Measurements from ENCODE around the gene ACTC1.

Gene ACTC1

DNA sequence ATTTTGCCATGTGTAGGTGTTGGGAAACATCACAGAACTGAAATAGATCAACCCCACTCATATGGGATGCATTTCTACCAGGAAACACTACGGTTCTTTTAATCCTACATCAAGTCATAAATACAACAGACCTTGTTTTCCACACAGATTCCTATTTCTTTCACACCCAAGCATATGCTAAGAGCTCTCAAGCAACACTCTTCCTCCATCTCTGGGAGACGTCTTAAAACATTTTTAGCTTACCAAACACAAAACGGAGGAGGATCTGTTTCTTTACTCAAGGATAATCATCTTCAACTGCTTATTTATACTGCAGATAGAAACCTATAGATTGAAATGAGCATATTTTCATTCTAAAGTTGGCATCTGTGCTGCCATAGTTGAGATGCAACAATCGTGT is 45.7 kb downstream of the ACTC1 start:
- no peak overlapping the region for H3K27ac ChIP-seq (ENCODE audit: low read length)
- H4K20me1 ChIP-seq (ENCODE audit: insufficient read depth, low read length), result no peaks in the 10 kb centered on the region
- H3K4me3 ChIP-seq (ENCODE audit: low read length), result no peak overlapping the region
- no peak overlapping the region for H2AFZ ChIP-seq (ENCODE audit: low read depth, low read length)
- H3K9ac ChIP-seq (ENCODE audit: low read length), result no peak overlapping the region
- no peaks in the 10 kb centered on the region for H3K79me2 ChIP-seq (ENCODE audit: low read length)
- H3K36me3 ChIP-seq (replicated peaks; ENCODE audit: low read depth, low read length), result no peaks in the 10 kb centered on the region
- no peaks in the 10 kb centered on the region for H3K4me1 ChIP-seq (ENCODE audit: low read length)
- H3K9me3 ChIP-seq (ENCODE audit: insufficient read depth, low read length), result no peaks in the 10 kb centered on the region
- no peak overlapping the region for H3K4me2 ChIP-seq (ENCODE audit: low read length)
- TF ChIP-seq, protein P1, sequence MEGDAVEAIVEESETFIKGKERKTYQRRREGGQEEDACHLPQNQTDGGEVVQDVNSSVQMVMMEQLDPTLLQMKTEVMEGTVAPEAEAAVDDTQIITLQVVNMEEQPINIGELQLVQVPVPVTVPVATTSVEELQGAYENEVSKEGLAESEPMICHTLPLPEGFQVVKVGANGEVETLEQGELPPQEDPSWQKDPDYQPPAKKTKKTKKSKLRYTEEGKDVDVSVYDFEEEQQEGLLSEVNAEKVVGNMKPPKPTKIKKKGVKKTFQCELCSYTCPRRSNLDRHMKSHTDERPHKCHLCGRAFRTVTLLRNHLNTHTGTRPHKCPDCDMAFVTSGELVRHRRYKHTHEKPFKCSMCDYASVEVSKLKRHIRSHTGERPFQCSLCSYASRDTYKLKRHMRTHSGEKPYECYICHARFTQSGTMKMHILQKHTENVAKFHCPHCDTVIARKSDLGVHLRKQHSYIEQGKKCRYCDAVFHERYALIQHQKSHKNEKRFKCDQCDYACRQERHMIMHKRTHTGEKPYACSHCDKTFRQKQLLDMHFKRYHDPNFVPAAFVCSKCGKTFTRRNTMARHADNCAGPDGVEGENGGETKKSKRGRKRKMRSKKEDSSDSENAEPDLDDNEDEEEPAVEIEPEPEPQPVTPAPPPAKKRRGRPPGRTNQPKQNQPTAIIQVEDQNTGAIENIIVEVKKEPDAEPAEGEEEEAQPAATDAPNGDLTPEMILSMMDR (IDR thresholded peaks at IDR 0.05; ENCODE audit: low read depth, low read length), result no peak
- TF ChIP-seq EZH2phosphoT487 (IDR thresholded peaks at IDR 0.05; ENCODE audit: low read depth), result no peak
- H3K27me3 ChIP-seq (ENCODE audit: low read depth, low read length), result no peaks in the 10 kb centered on the region; the same call in 1 of the 2 replicates
